IPS DF 4.7 (cell line): ENCODE measurements around the gene ACTN1.

ENCODE experiments used
- DNase-seq: peaks from one replicate; pipeline ENCODE4 v3.0.0-alpha.2; 2013; ENCODE audit warnings: low spot score; ENCODE audit errors: extremely low read depth

Gene ACTN1

DNA sequence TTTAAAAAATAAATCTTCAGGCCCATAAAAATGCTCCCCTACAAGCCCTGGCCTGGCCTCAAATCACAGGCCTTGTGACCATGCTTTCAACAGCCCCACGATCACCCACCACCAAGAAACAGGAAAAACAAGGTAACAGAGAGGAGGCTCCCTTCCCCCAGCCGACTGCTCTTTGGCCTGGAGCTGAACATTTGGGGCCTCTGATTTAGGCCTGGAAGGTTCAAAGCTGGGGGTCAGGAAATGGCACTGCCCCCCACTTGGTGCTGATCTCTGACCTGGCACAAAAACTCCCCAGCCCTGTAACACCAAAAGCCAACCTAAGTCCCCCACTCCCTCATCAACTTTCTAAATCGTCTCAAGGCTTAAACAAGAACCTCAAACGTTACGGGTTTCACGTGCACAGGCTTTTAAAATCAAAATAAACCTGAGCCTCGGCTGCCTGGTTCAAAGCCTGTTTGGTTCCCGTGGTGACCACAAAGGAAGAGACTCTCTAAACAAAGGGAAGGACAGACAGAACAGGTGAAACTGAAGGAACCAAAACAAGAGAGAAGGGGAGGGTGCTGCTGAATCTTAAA lies 9.0 kb downstream of the ACTN1 start:
- DNase-seq, result no peak

GRCh38 chr14:68969278-68970033 lies 9.6 kb downstream of the ACTN1 start:
- no peak for DNase-seq

- no peak for DNase-seq
Measured at GRCh38 chr14:68968721-68969120, 10.4 kb downstream of the ACTN1 start.

DNA sequence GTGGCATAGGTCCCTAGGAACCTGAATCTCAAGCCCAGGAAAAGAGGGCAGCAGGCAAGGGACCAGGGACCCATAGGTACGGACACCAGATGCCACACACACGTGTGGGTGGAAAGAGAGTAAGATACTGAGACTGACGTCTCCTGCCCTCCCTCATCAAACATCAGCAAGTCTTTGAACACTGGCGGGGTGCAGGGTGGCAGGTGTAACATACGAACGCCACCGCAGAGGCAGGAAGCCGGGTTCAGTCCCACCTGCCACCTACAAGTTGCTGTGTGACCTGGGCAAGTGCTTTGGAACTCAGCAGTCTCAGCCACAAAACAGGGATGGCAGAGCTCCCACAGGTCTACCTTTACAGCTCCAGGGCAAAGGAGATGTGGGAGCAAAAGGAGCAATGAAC lies 11.1 kb downstream of the ACTN1 start:
- no peak for DNase-seq

DNA sequence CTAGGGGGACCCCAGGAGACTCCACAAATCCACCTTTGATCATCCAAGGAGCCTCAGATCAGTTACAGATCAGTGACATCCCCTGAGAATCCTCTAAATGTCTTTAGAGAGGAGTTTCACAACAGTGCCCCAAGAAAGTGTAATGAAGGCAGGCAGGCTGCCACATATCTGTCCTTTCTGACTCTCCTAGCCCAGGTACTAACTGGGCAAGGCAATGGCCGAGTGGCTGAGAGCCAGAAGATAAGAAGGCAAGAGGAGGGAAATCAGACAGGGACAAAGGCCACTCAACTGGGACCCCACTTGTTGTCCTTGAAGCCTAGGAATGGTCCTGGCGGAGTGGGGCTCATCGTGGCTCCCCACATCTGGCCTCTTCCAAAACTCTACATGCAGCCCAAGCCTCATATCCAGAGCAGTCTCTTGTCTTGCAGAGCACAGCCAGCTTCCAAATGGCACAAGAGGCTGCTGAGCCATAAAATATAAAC lies 11.6 kb downstream of the ACTN1 start:
- DNase-seq, result no peak

- no peak for DNase-seq
Measured at GRCh38 chr14:68966872-68967301, 12.2 kb downstream of the ACTN1 start.

GRCh38 chr14:68965261-68965761 lies 13.8 kb downstream of the ACTN1 start:
- no peak for DNase-seq

DNA sequence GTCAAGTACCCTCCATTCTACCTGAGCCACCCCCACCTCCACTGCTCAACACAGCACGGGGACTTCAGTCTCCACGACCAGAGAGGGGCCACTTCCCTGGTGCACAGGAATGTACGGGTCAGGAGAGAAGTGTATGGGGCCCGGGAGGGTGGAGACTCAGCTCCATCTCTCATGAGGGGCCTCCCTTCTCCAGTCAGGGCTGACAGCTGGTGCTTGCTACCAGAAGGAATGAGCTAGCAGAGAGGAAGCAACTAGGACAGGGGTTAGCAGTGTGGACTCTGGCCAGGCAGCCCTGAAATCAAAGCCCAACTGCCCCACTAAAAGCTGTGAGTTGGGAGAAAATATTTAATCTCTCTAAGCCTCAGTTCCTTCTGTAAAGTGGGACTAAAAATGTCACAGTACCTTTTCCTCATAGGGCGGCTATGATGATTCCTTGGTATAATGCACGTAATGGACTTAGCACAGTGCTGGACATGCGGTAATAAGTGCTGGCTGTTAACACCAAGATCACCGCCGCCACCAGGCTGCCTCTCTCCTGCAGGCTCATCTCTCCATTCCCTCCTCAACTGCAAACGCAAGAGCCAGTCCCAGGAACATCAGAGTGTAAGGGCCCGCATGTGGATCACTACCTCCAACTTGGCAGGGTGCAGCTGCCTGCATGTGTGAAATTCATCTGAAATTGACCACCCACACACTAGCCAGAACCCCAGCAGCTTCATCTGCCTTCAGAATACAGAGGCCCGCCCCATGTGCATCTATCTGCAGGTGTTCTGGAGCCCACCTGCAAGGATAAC lies 14.6 kb downstream of the ACTN1 start:
- no peak for DNase-seq

- DNase-seq, result no peak
Measured at GRCh38 chr14:68962681-68963080, 16.4 kb downstream of the ACTN1 start.

GRCh38 chr14:68961781-68962584 lies 17.1 kb downstream of the ACTN1 start:
- DNase-seq, result no peak

DNA sequence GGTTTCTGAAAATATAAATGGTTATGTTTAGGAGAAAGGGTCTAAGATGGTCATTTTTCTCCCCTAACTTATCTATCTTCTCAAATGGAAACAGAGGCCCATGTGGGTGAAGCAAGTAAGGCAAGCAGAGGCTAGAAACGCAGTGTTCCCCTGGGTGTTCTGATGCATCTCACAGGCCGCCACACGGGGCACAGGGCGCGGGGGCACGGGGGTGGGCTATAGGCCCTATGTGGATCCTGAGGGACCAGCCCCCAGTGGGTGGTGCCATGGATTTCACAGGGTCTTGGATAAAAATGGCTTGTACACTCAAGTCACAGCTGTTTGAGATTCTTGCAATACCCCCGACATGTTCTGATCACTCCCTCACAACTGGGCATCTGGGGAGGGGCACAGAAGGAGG lies 17.7 kb downstream of the ACTN1 start:
- DNase-seq, result no peak

GRCh38 chr14:68960123-68960522 lies 19.0 kb downstream of the ACTN1 start:
- no peak for DNase-seq

GRCh38 chr14:68959035-68959434 lies 20.1 kb downstream of the ACTN1 start:
- DNase-seq, result no peak

DNA sequence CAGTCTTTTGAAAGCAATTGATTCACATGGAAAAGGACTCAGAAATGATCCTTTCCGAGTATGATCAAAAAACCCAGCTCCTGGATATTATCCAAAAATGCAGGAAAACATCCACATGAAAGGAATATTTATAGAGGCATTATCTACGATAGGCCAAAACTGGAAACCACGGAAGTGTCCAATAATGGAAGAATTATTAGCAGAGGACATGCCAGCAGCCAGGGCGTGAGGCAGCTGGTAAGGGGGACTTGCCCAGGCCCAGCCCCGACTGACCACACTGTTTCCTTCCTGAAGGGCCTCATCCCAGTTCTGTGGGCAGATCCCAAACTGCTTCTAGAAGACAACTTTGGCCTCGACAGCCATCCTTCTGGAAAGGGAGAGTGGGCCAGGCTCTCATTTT lies 20.5 kb downstream of the ACTN1 start:
- no peak for DNase-seq

GRCh38 chr14:68957775-68958174 lies 21.3 kb downstream of the ACTN1 start:
- no peak for DNase-seq

- DNase-seq, result no peak
Measured at GRCh38 chr14:68956724-68957123, 22.4 kb downstream of the ACTN1 start.

GRCh38 chr14:68955851-68956179 lies 23.3 kb downstream of the ACTN1 start:
- no peak for DNase-seq

GRCh38 chr14:68955164-68955850 lies 23.8 kb downstream of the ACTN1 start:
- no peak for DNase-seq

GRCh38 chr14:68953196-68953555 lies 25.9 kb downstream of the ACTN1 start:
- DNase-seq, result no peak

DNA sequence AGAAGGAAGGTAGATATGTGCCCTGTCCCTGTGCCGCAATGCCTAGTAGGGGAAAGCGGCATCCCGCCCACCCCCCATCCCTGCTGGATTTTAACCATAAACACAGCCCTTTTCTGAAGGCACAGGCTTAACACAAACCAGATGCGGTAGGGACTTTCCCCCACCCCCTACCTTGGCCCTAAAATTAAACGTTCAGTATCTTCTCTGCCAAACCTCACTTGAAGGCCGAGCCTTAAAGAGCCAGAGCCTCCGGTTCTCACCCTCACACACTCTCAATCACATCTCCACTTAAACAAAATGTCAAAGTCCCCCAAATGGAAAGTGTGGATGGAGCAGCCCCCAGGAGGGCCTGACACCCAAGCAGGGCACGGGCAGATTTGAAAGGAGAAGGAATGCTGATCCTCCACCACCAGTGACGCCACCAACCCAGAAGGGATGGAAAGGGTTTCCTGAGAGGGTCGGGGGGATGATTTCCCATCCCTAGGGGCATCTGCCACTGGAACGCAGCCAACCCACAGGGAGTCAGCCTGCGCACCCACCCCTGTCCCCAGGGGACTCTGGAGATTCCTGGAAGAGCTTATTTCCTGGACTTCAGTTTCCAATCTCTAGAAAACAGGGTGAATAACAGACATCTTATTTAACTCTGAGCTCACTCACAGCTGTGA lies 26.4 kb downstream of the ACTN1 start:
- no peak for DNase-seq
